K562 (cell line): ENCODE data around the gene PPFIA3. TPM values are rescaled to one million over a fixed set of nuclear protein-coding genes. Genes with fewer than 3 reads are reported as not detected.

Source experiments
- CC2D1A ChIP-seq: fragments of 450-650 bp; IDR thresholded peaks from 2 replicates; pipeline ENCODE4 v1.6.1; 2017; ENCODE audit warnings: mild to moderate bottlenecking
- HLTF ChIP-seq: fragments of 450-650 bp; IDR thresholded peaks from 2 replicates; pipeline ENCODE4 v1.6.1; 2016
- MCM7 ChIP-seq, 2 experiments: fragments of 450-650 bp; IDR thresholded peaks; 2 replicates each; pipeline ENCODE4 v1.6.1; 2016 to 2018
- MYNN ChIP-seq, 2 experiments: sonication (generic); formaldehyde crosslinking in 1 of 2; IDR thresholded peaks; 2 replicates each; pipeline versions ENCODE4 v1.5.0 to v1.6.1; 2016 to 2020; ENCODE audit warnings: antibody characterized with exemption in 1 of 2, missing genetic modification reagents in 1 of 2
- SMARCA4 ChIP-seq: fragments of 450-650 bp; IDR thresholded peaks from 2 replicates; pipeline ENCODE4 v1.6.1; 2016
- ZNF785 ChIP-seq: fragments of 250-450 bp; sonication (Bioruptor Pico); IDR thresholded peaks from 2 replicates; pipeline ENCODE4 v1.4.0; 2020; ENCODE audit warnings: mild to moderate bottlenecking
- polyA plus RNA-seq, 8 experiments: library from polyadenylated mRNA; depleted of rRNA in 4 of 8; stranded (reverse) in 5 of 8; unstranded in 3 of 8; fragments of >200 nt; fragmentation: Nextera tagmentation in 2 of 8; fragmentation: Illumina TruSeq in 1 of 8; extraction: Ambion mirVana in 2 of 8; extraction: Trizol in 1 of 8; gene quantifications; 2 replicates each; pipeline versions ENCODE4 v1.2.1 to v1.2.3, GENCODE V29; 2011 to 2014; ENCODE audit warnings: inconsistent platforms in 1 of 8, missing spikeins in 1 of 8
- total RNA-seq, 7 experiments: library from RNA; depleted of rRNA in 6 of 7; stranded (reverse); fragments of >200 nt in 6 of 7; fragmentation: Illumina TruSeq in 2 of 7; extraction: Trizol in 2 of 7; gene quantifications; 2 replicates each; pipeline versions ENCODE4 v1.2.1 to v1.2.3, GENCODE V29; 2011 to 2021; ENCODE audit warnings: low replicate concordance in 1 of 7
- TF ChIP-seq, protein P1 (sequence below): fragments of 450-650 bp; IDR thresholded peaks from 2 replicates; pipeline ENCODE4 v1.6.1; 2016; ENCODE audit warnings: mild to moderate bottlenecking, moderate library complexity
- TF ChIP-seq, protein P2 (sequence below): IDR thresholded peaks from 2 replicates; pipeline ENCODE4 v1.6.1; 2014; ENCODE audit warnings: antibody characterized with exemption
- TF ChIP-seq, protein P3 (sequence below): fragments of 150-350 bp; conservative IDR thresholded peaks from 2 replicates; pipeline ENCODE4 v1.6.1; 2014; ENCODE audit warnings: low read length
- TF ChIP-seq, protein P4 (sequence below), 2 experiments: fragments of 200-800 bp in 1 of 2; sonication (Bioruptor generic) in 1 of 2; sonication (generic) in 1 of 2; formaldehyde crosslinking in 1 of 2; IDR thresholded peaks in 1 of 2; conservative IDR thresholded peaks in 1 of 2; 2 replicates each; pipeline versions ENCODE4 v1.5.0 to v1.6.1; 2016 to 2020; ENCODE audit warnings: missing compliant biosample characterization in 1 of 2, missing genetic modification characterization in 1 of 2, missing genetic modification reagents in 1 of 2

PPFIA3 gene
- total and polyA plus RNA-seq, 9 of the 15 experiments (the other 6 are each of a cell fraction or from before 2014, with no cell fraction given), result 0.10 to 53.0 (median 17.6) TPM

DNA sequence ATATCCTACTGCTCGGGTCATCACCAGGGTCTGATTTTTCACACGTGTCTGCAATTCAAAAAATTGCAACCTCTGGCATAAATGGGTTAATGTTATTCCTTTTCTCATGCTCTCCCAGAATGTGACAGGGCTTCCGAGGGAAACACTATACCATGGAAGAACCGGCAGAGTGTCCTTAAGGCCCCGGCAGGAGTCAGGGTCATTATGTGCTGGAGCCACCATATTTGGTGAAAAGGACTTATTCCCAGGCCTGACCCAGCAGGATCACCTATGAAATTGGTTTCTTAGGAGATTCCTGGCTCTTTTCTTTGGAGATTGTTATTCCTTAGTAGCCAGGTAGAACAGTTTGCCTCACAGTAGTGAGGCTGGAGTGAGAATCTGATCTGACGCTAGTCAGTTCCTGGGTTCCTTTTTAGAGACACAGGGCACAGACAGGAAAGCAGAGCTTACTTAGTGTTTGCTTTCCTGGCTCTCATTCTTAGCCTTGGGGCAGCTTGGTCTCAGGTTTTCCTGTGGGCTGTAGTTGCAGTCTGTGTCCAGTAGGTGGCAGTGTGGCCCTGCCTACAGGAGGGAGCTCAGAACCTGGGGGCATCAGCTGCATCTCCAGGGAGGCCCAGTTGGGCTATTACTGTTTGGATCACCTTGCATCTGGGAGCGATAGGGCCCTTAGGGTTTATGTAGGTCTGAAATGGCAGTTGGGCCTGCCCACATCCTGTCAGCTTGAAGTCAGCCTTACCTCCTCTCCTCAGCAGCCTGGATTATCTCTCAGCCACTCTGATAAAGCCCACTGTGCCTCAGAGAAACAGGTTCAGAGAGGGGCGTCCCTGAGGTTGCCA is 21.7 kb upstream of the PPFIA3 start (continued):
- TF ChIP-seq HLTF (no peak), ZNF785 (no peak), SMARCA4 (no peak), CC2D1A (peak; percentile 68), MCM7 (IDR thresholded peaks at IDR 0.05) (no peak), MYNN (IDR thresholded peaks at IDR 0.05) (peak; percentile 24; the same call in 1 of the 2 replicates), MYNN (CRISPR knock-in tag; IDR thresholded peaks at IDR 0.05) (no peak)
- TF ChIP-seq, protein P1, sequence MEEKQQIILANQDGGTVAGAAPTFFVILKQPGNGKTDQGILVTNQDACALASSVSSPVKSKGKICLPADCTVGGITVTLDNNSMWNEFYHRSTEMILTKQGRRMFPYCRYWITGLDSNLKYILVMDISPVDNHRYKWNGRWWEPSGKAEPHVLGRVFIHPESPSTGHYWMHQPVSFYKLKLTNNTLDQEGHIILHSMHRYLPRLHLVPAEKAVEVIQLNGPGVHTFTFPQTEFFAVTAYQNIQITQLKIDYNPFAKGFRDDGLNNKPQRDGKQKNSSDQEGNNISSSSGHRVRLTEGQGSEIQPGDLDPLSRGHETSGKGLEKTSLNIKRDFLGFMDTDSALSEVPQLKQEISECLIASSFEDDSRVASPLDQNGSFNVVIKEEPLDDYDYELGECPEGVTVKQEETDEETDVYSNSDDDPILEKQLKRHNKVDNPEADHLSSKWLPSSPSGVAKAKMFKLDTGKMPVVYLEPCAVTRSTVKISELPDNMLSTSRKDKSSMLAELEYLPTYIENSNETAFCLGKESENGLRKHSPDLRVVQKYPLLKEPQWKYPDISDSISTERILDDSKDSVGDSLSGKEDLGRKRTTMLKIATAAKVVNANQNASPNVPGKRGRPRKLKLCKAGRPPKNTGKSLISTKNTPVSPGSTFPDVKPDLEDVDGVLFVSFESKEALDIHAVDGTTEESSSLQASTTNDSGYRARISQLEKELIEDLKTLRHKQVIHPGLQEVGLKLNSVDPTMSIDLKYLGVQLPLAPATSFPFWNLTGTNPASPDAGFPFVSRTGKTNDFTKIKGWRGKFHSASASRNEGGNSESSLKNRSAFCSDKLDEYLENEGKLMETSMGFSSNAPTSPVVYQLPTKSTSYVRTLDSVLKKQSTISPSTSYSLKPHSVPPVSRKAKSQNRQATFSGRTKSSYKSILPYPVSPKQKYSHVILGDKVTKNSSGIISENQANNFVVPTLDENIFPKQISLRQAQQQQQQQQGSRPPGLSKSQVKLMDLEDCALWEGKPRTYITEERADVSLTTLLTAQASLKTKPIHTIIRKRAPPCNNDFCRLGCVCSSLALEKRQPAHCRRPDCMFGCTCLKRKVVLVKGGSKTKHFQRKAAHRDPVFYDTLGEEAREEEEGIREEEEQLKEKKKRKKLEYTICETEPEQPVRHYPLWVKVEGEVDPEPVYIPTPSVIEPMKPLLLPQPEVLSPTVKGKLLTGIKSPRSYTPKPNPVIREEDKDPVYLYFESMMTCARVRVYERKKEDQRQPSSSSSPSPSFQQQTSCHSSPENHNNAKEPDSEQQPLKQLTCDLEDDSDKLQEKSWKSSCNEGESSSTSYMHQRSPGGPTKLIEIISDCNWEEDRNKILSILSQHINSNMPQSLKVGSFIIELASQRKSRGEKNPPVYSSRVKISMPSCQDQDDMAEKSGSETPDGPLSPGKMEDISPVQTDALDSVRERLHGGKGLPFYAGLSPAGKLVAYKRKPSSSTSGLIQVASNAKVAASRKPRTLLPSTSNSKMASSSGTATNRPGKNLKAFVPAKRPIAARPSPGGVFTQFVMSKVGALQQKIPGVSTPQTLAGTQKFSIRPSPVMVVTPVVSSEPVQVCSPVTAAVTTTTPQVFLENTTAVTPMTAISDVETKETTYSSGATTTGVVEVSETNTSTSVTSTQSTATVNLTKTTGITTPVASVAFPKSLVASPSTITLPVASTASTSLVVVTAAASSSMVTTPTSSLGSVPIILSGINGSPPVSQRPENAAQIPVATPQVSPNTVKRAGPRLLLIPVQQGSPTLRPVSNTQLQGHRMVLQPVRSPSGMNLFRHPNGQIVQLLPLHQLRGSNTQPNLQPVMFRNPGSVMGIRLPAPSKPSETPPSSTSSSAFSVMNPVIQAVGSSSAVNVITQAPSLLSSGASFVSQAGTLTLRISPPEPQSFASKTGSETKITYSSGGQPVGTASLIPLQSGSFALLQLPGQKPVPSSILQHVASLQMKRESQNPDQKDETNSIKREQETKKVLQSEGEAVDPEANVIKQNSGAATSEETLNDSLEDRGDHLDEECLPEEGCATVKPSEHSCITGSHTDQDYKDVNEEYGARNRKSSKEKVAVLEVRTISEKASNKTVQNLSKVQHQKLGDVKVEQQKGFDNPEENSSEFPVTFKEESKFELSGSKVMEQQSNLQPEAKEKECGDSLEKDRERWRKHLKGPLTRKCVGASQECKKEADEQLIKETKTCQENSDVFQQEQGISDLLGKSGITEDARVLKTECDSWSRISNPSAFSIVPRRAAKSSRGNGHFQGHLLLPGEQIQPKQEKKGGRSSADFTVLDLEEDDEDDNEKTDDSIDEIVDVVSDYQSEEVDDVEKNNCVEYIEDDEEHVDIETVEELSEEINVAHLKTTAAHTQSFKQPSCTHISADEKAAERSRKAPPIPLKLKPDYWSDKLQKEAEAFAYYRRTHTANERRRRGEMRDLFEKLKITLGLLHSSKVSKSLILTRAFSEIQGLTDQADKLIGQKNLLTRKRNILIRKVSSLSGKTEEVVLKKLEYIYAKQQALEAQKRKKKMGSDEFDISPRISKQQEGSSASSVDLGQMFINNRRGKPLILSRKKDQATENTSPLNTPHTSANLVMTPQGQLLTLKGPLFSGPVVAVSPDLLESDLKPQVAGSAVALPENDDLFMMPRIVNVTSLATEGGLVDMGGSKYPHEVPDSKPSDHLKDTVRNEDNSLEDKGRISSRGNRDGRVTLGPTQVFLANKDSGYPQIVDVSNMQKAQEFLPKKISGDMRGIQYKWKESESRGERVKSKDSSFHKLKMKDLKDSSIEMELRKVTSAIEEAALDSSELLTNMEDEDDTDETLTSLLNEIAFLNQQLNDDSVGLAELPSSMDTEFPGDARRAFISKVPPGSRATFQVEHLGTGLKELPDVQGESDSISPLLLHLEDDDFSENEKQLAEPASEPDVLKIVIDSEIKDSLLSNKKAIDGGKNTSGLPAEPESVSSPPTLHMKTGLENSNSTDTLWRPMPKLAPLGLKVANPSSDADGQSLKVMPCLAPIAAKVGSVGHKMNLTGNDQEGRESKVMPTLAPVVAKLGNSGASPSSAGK, result no peak
- TF ChIP-seq, protein P2, sequence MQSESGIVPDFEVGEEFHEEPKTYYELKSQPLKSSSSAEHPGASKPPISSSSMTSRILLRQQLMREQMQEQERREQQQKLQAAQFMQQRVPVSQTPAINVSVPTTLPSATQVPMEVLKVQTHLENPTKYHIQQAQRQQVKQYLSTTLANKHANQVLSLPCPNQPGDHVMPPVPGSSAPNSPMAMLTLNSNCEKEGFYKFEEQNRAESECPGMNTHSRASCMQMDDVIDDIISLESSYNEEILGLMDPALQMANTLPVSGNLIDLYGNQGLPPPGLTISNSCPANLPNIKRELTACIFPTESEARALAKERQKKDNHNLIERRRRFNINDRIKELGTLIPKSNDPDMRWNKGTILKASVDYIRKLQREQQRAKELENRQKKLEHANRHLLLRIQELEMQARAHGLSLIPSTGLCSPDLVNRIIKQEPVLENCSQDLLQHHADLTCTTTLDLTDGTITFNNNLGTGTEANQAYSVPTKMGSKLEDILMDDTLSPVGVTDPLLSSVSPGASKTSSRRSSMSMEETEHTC, result no peak
- TF ChIP-seq, protein P3, sequence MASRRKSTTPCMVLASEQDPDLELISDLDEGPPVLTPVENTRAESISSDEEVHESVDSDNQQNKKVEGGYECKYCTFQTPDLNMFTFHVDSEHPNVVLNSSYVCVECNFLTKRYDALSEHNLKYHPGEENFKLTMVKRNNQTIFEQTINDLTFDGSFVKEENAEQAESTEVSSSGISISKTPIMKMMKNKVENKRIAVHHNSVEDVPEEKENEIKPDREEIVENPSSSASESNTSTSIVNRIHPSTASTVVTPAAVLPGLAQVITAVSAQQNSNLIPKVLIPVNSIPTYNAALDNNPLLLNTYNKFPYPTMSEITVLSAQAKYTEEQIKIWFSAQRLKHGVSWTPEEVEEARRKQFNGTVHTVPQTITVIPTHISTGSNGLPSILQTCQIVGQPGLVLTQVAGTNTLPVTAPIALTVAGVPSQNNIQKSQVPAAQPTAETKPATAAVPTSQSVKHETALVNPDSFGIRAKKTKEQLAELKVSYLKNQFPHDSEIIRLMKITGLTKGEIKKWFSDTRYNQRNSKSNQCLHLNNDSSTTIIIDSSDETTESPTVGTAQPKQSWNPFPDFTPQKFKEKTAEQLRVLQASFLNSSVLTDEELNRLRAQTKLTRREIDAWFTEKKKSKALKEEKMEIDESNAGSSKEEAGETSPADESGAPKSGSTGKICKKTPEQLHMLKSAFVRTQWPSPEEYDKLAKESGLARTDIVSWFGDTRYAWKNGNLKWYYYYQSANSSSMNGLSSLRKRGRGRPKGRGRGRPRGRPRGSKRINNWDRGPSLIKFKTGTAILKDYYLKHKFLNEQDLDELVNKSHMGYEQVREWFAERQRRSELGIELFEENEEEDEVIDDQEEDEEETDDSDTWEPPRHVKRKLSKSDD, result no peak
- TF ChIP-seq, protein P4, sequence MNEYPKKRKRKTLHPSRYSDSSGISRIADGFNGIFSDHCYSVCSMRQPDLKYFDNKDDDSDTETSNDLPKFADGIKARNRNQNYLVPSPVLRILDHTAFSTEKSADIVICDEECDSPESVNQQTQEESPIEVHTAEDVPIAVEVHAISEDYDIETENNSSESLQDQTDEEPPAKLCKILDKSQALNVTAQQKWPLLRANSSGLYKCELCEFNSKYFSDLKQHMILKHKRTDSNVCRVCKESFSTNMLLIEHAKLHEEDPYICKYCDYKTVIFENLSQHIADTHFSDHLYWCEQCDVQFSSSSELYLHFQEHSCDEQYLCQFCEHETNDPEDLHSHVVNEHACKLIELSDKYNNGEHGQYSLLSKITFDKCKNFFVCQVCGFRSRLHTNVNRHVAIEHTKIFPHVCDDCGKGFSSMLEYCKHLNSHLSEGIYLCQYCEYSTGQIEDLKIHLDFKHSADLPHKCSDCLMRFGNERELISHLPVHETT (CRISPR knock-in tag; conservative IDR thresholded peaks at IDR 0.05 in 1 of 2, IDR thresholded peaks at IDR 0.05 in 1 of 2), result no peak
